Endothelial cell of umbilical vein (primary cell): Measurements from ENCODE around the gene EHMT1. TPM values are rescaled to one million over a fixed set of nuclear protein-coding genes. Genes with fewer than 3 reads are reported as not detected.

ENCODE experiments used
- BruUV-seq: library from RNA; stranded (reverse); fragments of 400-500 nt; replicated peaks from 2 replicates; lab custom pipeline; 2021; lab: Mats Ljungman, UMichigan
- CTCF ChIA-PET: fragments of 300-600, 350-600 bp; sonication (Branson Sonifier 250); formaldehyde crosslinking; loops from one replicate; lab custom pipeline; 2021; ENCODE audit warnings: antibody characterized with exemption, inconsistent platforms; lab: Charles Lee
- POLR2A ChIA-PET: fragments of 300-600, 350-600 bp; sonication (Branson Sonifier 250); formaldehyde crosslinking; loops from one replicate; lab custom pipeline; 2021; ENCODE audit warnings: antibody characterized with exemption, inconsistent platforms; lab: Charles Lee
- DNase-seq: peaks from one replicate; pipeline ENCODE4 v3.0.0-alpha.2; 2011; ENCODE audit warnings: low read depth, low spot score
- FAIRE-seq: peaks from 2 replicates; lab custom pipeline; 2011; peaks lifted over from hg19 to GRCh38; lab: Jason Lieb, UNC
- H2AFZ ChIP-seq: 2 replicates; pipeline ENCODE4 v1.6.0; 2012; ENCODE audit warnings: low read depth, low read length, control low read depth, inconsistent platforms
- H3K27ac ChIP-seq: 2 replicates; pipeline ENCODE4 v1.5.1; 2011; ENCODE audit warnings: low read depth, mild to moderate bottlenecking, control low read depth, low read length, moderate library complexity; ENCODE audit not compliant: insufficient read depth
- H3K27me3 ChIP-seq, 2 experiments: 2 replicates each; pipeline versions ENCODE4 v1.6.0 to v1.6.1; 2011; ENCODE audit warnings: low read length in 2 of 2, mixed read lengths in 1 of 2; ENCODE audit not compliant: control insufficient read depth in 2 of 2, insufficient read depth in 2 of 2
- H3K36me3 ChIP-seq, 2 experiments: 2 replicates in 1 of 2; 3 replicates in 1 of 2; pipeline ENCODE4 v1.5.1; 2011; ENCODE audit warnings: low read length in 2 of 2, mild to moderate bottlenecking in 1 of 2, moderate library complexity in 1 of 2; ENCODE audit not compliant: control insufficient read depth in 2 of 2, insufficient read depth in 2 of 2; ENCODE audit errors: extremely low read depth in 1 of 2
- H3K4me1 ChIP-seq: 3 replicates; pipeline ENCODE4 v1.5.1; 2011; ENCODE audit warnings: mild to moderate bottlenecking, low read length; ENCODE audit not compliant: control insufficient read depth, insufficient read depth; ENCODE audit errors: extremely low read depth
- H3K4me2 ChIP-seq: 2 replicates; pipeline ENCODE4 v1.6.1; 2011; ENCODE audit warnings: low read length, control low read depth, mixed read lengths; ENCODE audit not compliant: insufficient read depth
- H3K4me3 ChIP-seq, 3 experiments: fragments of 200-600 bp in 1 of 3; sonication (generic), shearing (Covaris generic) in 1 of 3; replicated peaks in 1 of 3; 2 replicates each; pipeline ENCODE4 v1.5.1; 2011 to 2016; ENCODE audit warnings: control low read depth in 3 of 3, low read length in 3 of 3, mild to moderate bottlenecking in 2 of 3, inconsistent platforms in 1 of 3, low read depth in 1 of 3, moderate library complexity in 1 of 3; ENCODE audit not compliant: insufficient read depth in 1 of 3
- H3K79me2 ChIP-seq: 2 replicates; pipeline ENCODE4 v1.6.0; 2012; ENCODE audit warnings: low read length, inconsistent platforms; ENCODE audit not compliant: control insufficient read depth, insufficient read depth
- H3K9ac ChIP-seq: replicated peaks from 2 replicates; pipeline ENCODE3; 2011; ENCODE audit warnings: low read length, control low read depth; ENCODE audit not compliant: insufficient read depth; ENCODE audit errors: extremely low read depth
- H3K9me1 ChIP-seq: replicated peaks from 3 replicates; pipeline ENCODE4 v1.6.0; 2011; ENCODE audit warnings: mild to moderate bottlenecking, low read length; ENCODE audit not compliant: control insufficient read depth, insufficient read depth; ENCODE audit errors: extremely low read depth
- H3K9me3 ChIP-seq: replicated peaks from 2 replicates; pipeline ENCODE4 v1.5.1; 2012; ENCODE audit warnings: low read length, inconsistent platforms; ENCODE audit not compliant: control insufficient read depth, insufficient read depth
- H4K20me1 ChIP-seq: replicated peaks from 2 replicates; pipeline ENCODE3; 2011; ENCODE audit warnings: mild to moderate bottlenecking, low read length; ENCODE audit not compliant: control insufficient read depth, insufficient read depth; ENCODE audit errors: extremely low read depth
- EZH2 ChIP-seq: IDR thresholded peaks from 2 replicates; pipeline ENCODE4 v1.6.1; 2012; ENCODE audit warnings: borderline replicate concordance, low read depth, mild to moderate bottlenecking, moderate library complexity, low read length, inconsistent platforms; ENCODE audit not compliant: severe bottlenecking
- FOS ChIP-seq: IDR thresholded peaks from 2 replicates; pipeline ENCODE4 v1.6.1; 2011; ENCODE audit warnings: mild to moderate bottlenecking, low read length, moderate library complexity, borderline replicate concordance; ENCODE audit not compliant: insufficient read depth
- GATA2 ChIP-seq: IDR thresholded peaks from 2 replicates; pipeline ENCODE4 v1.7.0; 2011; ENCODE audit warnings: low read depth, mild to moderate bottlenecking, moderate library complexity, mixed read lengths, low read length; ENCODE audit not compliant: insufficient read length, insufficient read depth
- JUN ChIP-seq: IDR thresholded peaks from 2 replicates; pipeline ENCODE4 v1.6.1; 2011; ENCODE audit warnings: borderline replicate concordance, low read depth; ENCODE audit not compliant: insufficient read length, insufficient read depth
- MYC ChIP-seq: IDR thresholded peaks from one replicate; pipeline ENCODE4 v1.6.1; 2011; ENCODE audit warnings: mild to moderate bottlenecking, low read depth, low read length
- POLR2A ChIP-seq: IDR thresholded peaks from 2 replicates; pipeline ENCODE4 v1.6.1; 2012; ENCODE audit warnings: low read depth, mild to moderate bottlenecking, control low read depth, low read length
- POLR2AphosphoS5 ChIP-seq: IDR thresholded peaks from 2 replicates; pipeline ENCODE4 v1.6.1; 2012; ENCODE audit warnings: low read depth, mild to moderate bottlenecking, control low read depth, low read length, moderate library complexity; ENCODE audit not compliant: insufficient read depth
- dilution Hi-C: fragments of 300-500 bp; cut with MboI; formaldehyde crosslinking; loops from one replicate; pipeline ENCODE4 v1.15.0; 2019; ENCODE audit warnings: low sequenced_read_pairs; ENCODE audit not compliant: extremely low pct_ligation_motif_present
- intact Hi-C: fragments of 100-400 bp; cut with micrococcal nuclease; formaldehyde crosslinking; loops from one replicate; pipeline ENCODE4 v1.10.0; 2022
- polyA plus RNA-seq, 4 experiments: library from polyadenylated mRNA; depleted of rRNA in 3 of 4; stranded (reverse) in 3 of 4; unstranded in 1 of 4; fragments of >200 nt; gene quantifications; 2 replicates each; pipeline versions ENCODE4 v1.2.1 to v1.2.3, GENCODE V29; 2011 to 2012; ENCODE audit warnings: missing spikeins in 1 of 4
- total RNA-seq: library from RNA; stranded (reverse); gene quantifications from 2 replicates; pipeline ENCODE4 v1.2.3, GENCODE V29; 2021
- TF ChIP-seq, protein P1 (sequence below), 2 donors: IDR thresholded peaks; 1 replicate in 1 of 2; 2 replicates in 1 of 2; pipeline ENCODE4 v1.5.1; 2011; ENCODE audit warnings: low read length in 2 of 2, mild to moderate bottlenecking in 2 of 2, moderate library complexity in 2 of 2, control low read depth in 1 of 2, inconsistent platforms in 1 of 2, low read depth in 1 of 2; ENCODE audit not compliant: insufficient read depth in 1 of 2; ENCODE audit errors: extremely low read depth in 1 of 2
- TF ChIP-seq, protein P2 (sequence below): IDR thresholded peaks from 2 replicates; pipeline ENCODE4 v1.6.1; 2011; ENCODE audit not compliant: insufficient read depth, insufficient read length

The EHMT1 gene
- total and polyA plus RNA-seq, 2 donors (not counting 3 experiments of a cell fraction or from before 2014, with no cell fraction given): 48.2 to 104 TPM

DNA sequence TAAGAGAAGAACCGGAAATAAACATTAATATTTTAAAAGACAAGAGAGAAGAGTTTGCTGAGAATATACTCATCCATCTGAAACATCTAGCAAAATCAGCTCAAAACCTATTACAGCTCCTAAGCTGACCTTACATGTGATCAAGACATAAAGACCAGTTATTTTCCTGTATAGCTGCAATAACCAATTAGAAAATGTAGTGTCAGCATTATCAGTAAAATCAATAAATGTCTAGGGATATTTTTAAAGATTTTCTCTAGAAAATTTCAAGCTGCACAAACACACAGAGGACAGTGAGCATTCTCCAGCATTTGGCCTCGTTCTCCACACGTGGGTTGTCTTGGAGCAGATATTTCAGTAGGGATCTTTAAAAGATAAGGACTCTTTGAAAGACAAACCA is 131.2 kb downstream of the EHMT1 start:
- no peak for DNase-seq
- TF ChIP-seq FOS: no peak
- no peak overlapping the region for H3K4me3 ChIP-seq
- H3K27me3 ChIP-seq: no peaks in the 10 kb centered on the region
- no peak overlapping the region for H2AFZ ChIP-seq
- H3K4me1 ChIP-seq: no peaks in the 10 kb centered on the region
- H3K4me2 ChIP-seq: no peak overlapping the region
- no peaks in the 10 kb centered on the region for H3K9me1 ChIP-seq
- H3K9me3 ChIP-seq: no peaks in the 10 kb centered on the region
- H3K36me3 ChIP-seq: peaks cover 4 to 21% of the 10 kb centered on the region in 2 experiments
- dilution Hi-C loops: no loop called here
- no peaks in the 10 kb centered on the region for H4K20me1 ChIP-seq
- CTCF ChIA-PET: interaction anchor here (2.0 kb wide), 1 partner anchor 77 kb away, joined by 9 read pairs; no protein-coding TSS in a partner anchor
- H3K79me2 ChIP-seq: peaks cover 3% of the 10 kb centered on the region
- FAIRE-seq: no peak
- H3K27ac ChIP-seq: no peak overlapping the region
- POLR2A ChIA-PET: no interaction called here
- intact Hi-C loops: loop anchor here (10.0 kb wide), 1 partner anchor 75 kb away; no protein-coding TSS in a partner anchor
- BruUV-seq: no TSS peak
- H3K9ac ChIP-seq: no peak overlapping the region

DNA sequence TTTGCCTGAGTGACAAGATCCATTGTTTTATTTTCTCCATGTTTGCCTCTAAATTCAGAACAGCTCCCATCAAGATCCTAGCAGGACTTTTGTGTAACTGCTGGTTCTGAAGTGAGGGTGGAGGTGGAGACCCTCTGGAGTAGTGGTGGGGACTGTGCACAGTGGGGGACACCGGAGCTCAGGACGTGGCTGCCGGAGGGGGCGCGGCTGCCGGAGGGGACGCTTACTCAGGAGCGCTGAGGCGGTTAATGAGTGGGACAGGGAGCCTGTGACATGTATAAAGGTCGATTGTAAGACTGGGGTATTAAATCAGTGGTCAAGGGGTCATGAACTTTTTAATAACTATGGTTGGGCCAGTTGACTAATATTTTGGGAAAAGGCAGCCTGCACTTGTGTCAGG is 131.8 kb downstream of the EHMT1 start:
- ChIA-PET CTCF (interaction anchor here (1.8 to 2.0 kb wide), 2 partner anchors 77 to 78 kb away, joined by 4 to 9 read pairs; no protein-coding TSS in a partner anchor), POLR2A (no interaction called here)
- H3K9me1 ChIP-seq: no peaks in the 10 kb centered on the region
- DNase-seq (no peak), FAIRE-seq (no peak)
- H4K20me1 ChIP-seq: no peaks in the 10 kb centered on the region
- intact Hi-C loops (loop anchor here (10.0 kb wide), 1 partner anchor 76 kb away; no protein-coding TSS in a partner anchor), dilution Hi-C loops (no loop called here)
- TF ChIP-seq EZH2 (no peak), POLR2A (no peak), MYC (no peak), GATA2 (no peak), JUN (no peak), FOS (no peak), POLR2AphosphoS5 (no peak)
- TF ChIP-seq, protein P1, sequence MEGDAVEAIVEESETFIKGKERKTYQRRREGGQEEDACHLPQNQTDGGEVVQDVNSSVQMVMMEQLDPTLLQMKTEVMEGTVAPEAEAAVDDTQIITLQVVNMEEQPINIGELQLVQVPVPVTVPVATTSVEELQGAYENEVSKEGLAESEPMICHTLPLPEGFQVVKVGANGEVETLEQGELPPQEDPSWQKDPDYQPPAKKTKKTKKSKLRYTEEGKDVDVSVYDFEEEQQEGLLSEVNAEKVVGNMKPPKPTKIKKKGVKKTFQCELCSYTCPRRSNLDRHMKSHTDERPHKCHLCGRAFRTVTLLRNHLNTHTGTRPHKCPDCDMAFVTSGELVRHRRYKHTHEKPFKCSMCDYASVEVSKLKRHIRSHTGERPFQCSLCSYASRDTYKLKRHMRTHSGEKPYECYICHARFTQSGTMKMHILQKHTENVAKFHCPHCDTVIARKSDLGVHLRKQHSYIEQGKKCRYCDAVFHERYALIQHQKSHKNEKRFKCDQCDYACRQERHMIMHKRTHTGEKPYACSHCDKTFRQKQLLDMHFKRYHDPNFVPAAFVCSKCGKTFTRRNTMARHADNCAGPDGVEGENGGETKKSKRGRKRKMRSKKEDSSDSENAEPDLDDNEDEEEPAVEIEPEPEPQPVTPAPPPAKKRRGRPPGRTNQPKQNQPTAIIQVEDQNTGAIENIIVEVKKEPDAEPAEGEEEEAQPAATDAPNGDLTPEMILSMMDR (IDR thresholded peaks at IDR 0.05; ENCODE audit: extremely low read depth in 1 of 2, insufficient read depth in 1 of 2, low read depth in 1 of 2, low read length in 2 of 2): no peak
- TF ChIP-seq, protein P2, sequence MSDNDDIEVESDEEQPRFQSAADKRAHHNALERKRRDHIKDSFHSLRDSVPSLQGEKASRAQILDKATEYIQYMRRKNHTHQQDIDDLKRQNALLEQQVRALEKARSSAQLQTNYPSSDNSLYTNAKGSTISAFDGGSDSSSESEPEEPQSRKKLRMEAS: no peak
- BruUV-seq: no TSS peak
- no peak overlapping the region for H3K9ac ChIP-seq
- H3K36me3 ChIP-seq: peaks cover 4 to 26% of the 10 kb centered on the region in 2 experiments
- H3K9me3 ChIP-seq: no peaks in the 10 kb centered on the region
- no peak overlapping the region for H3K27ac ChIP-seq
- peaks cover 3% of the 10 kb centered on the region for H3K79me2 ChIP-seq
- H3K27me3 ChIP-seq: no peaks in the 10 kb centered on the region
- H2AFZ ChIP-seq: no peak overlapping the region
- H3K4me1 ChIP-seq: no peaks in the 10 kb centered on the region
- no peak overlapping the region for H3K4me3 ChIP-seq
- H3K4me2 ChIP-seq: no peak overlapping the region
